SU-DHL-6 (cell line): Measurements from ENCODE around the gene PCSK2.

ENCODE experiments used
- H2AFZ ChIP-seq: fragments of 200-600 bp; sonication (generic); 2 replicates; pipeline ENCODE4 v1.6.1; 2014; ENCODE audit warnings: low read depth, mild to moderate bottlenecking, moderate library complexity, mixed read lengths, antibody characterized with exemption, low read length; ENCODE audit not compliant: severe bottlenecking
- H3F3A ChIP-seq: fragments of 200-600 bp; shearing (Covaris generic); 2 replicates; pipeline ENCODE4 v1.6.0; 2016; ENCODE audit warnings: antibody characterized with exemption, mild to moderate bottlenecking; ENCODE audit not compliant: insufficient read depth
- H3K27ac ChIP-seq: fragments of 200-600 bp; sonication (generic); 2 replicates; pipeline ENCODE4 v1.5.1; 2016; ENCODE audit warnings: low read depth, mild to moderate bottlenecking, low read length, moderate library complexity, mixed read lengths
- H3K27me3 ChIP-seq: fragments of 200-600 bp; sonication (generic), shearing (Covaris generic); 2 replicates; pipeline ENCODE4 v1.6.0; 2014; ENCODE audit warnings: mild to moderate bottlenecking, low read length
- H3K36me3 ChIP-seq: fragments of 200-600 bp; sonication (generic); 2 replicates; pipeline ENCODE4 v1.6.1; 2014; ENCODE audit warnings: mild to moderate bottlenecking, low read length, mixed read lengths
- H3K4me2 ChIP-seq: fragments of 300-600, 200-600 bp; shearing (Covaris generic), sonication (generic); 2 replicates; pipeline ENCODE4 v1.6.0; 2014; ENCODE audit warnings: low read length, low read depth, mild to moderate bottlenecking; ENCODE audit not compliant: poor library complexity, severe bottlenecking
- H3K4me3 ChIP-seq: fragments of 200-600 bp; sonication (generic); 2 replicates; pipeline ENCODE4 v1.5.1; 2014; ENCODE audit warnings: antibody characterized with exemption, low read length, mild to moderate bottlenecking, mixed read lengths; ENCODE audit not compliant: insufficient read depth, poor library complexity, severe bottlenecking
- H3K79me2 ChIP-seq: fragments of 200-600 bp; sonication (generic); 2 replicates; pipeline ENCODE4 v1.6.1; 2014; ENCODE audit warnings: mild to moderate bottlenecking, low read length, moderate library complexity; ENCODE audit not compliant: insufficient read depth
- H3K9ac ChIP-seq: fragments of 200-600 bp; sonication (generic); 2 replicates; pipeline ENCODE4 v1.7.0; 2014; ENCODE audit warnings: mild to moderate bottlenecking, low read length
- H3K9me2 ChIP-seq: fragments of 200-600 bp; sonication (generic); replicated peaks from 2 replicates; pipeline ENCODE4 v1.6.1; 2014; ENCODE audit warnings: low read length; ENCODE audit not compliant: insufficient read depth
- H3K9me3 ChIP-seq: fragments of 200-600 bp; sonication (generic); 2 replicates; pipeline ENCODE4 v1.6.1; 2014; ENCODE audit warnings: low read length, mixed read lengths; ENCODE audit not compliant: insufficient read depth
- H4K20me1 ChIP-seq: fragments of 200-600 bp; sonication (generic); 2 replicates; pipeline ENCODE4 v1.6.1; 2014; ENCODE audit warnings: low read depth, mild to moderate bottlenecking, antibody characterized with exemption, low read length, moderate library complexity, mixed read lengths
- CTCF ChIP-seq: fragments of 200-600 bp; sonication (generic); IDR thresholded peaks from one replicate; pipeline ENCODE4 v1.5.1; 2017; ENCODE audit warnings: antibody characterized with exemption, mild to moderate bottlenecking, low read length, moderate library complexity; ENCODE audit not compliant: insufficient read depth, poor library complexity, severe bottlenecking
- EZH2phosphoT487 ChIP-seq: fragments of 200-600 bp; sonication (generic), shearing (Covaris generic); conservative IDR thresholded peaks from 2 replicates; pipeline ENCODE4 v1.6.1; 2018; ENCODE audit warnings: mild to moderate bottlenecking, antibody characterized with exemption, low read length, moderate library complexity, mixed read lengths

The PCSK2 gene

GRCh38 chr20:17485017-17485416, 258.2 kb downstream of the PCSK2 start:
- Histone ChIP-seq H3K9me3 (no peaks in the 10 kb centered on the region), H3K79me2 (no peaks in the 10 kb centered on the region), H3K9me2 (no peaks in the 10 kb centered on the region), H4K20me1 (no peaks in the 10 kb centered on the region; the same call in 1 of the 2 replicates), H3K4me3 (no peak overlapping the region), H3K27ac (no peak overlapping the region), H3K36me3 (no peaks in the 10 kb centered on the region), H3F3A (no peaks in the 10 kb centered on the region), H3K4me2 (no peak overlapping the region), H2AFZ (no peak overlapping the region), H3K27me3 (no peaks in the 10 kb centered on the region), H3K9ac (no peak overlapping the region)
- TF ChIP-seq EZH2phosphoT487 = no peak
- no peak for TF ChIP-seq CTCF

- H3K27ac ChIP-seq = no peak overlapping the region
- no peaks in the 10 kb centered on the region for H3K9me2 ChIP-seq
- no peaks in the 10 kb centered on the region; the same call in 1 of the 2 replicates for H4K20me1 ChIP-seq
- H3K79me2 ChIP-seq = no peaks in the 10 kb centered on the region
- no peaks in the 10 kb centered on the region for H3K9me3 ChIP-seq
- no peak overlapping the region for H3K9ac ChIP-seq
- no peaks in the 10 kb centered on the region for H3F3A ChIP-seq
- H3K27me3 ChIP-seq = no peaks in the 10 kb centered on the region
- H3K4me3 ChIP-seq = no peak overlapping the region
- no peaks in the 10 kb centered on the region for H3K36me3 ChIP-seq
- H2AFZ ChIP-seq = no peak overlapping the region
- TF ChIP-seq EZH2phosphoT487 (no peak), CTCF (no peak)
- H3K4me2 ChIP-seq = no peak overlapping the region
These were observed 262.2 kb downstream of the PCSK2 start for GRCh38 chr20:17488916-17489600.

- H3K36me3 ChIP-seq = no peaks in the 10 kb centered on the region
- H3K27ac ChIP-seq = no peak overlapping the region
- no peaks in the 10 kb centered on the region for H4K20me1 ChIP-seq
- H3K9me3 ChIP-seq = no peaks in the 10 kb centered on the region
- no peak overlapping the region for H3K4me2 ChIP-seq
- H3K79me2 ChIP-seq = no peaks in the 10 kb centered on the region
- H3F3A ChIP-seq = no peaks in the 10 kb centered on the region
- TF ChIP-seq EZH2phosphoT487 (no peak), CTCF (no peak)
- H2AFZ ChIP-seq = no peak overlapping the region
- no peak overlapping the region for H3K9ac ChIP-seq
- no peaks in the 10 kb centered on the region for H3K27me3 ChIP-seq
- H3K9me2 ChIP-seq = no peaks in the 10 kb centered on the region
- H3K4me3 ChIP-seq = no peak overlapping the region
These were observed 263.7 kb downstream of the PCSK2 start for GRCh38 chr20:17490501-17490900.

- no peaks in the 10 kb centered on the region for H3K9me2 ChIP-seq
- H3K4me3 ChIP-seq = no peak overlapping the region
- no peaks in the 10 kb centered on the region for H3F3A ChIP-seq
- no peak overlapping the region for H2AFZ ChIP-seq
- no peaks in the 10 kb centered on the region for H3K27me3 ChIP-seq
- TF ChIP-seq CTCF (no peak), EZH2phosphoT487 (no peak)
- H3K9me3 ChIP-seq = no peaks in the 10 kb centered on the region
- no peak overlapping the region for H3K9ac ChIP-seq
- no peak overlapping the region for H3K4me2 ChIP-seq
- no peaks in the 10 kb centered on the region for H3K36me3 ChIP-seq
- no peaks in the 10 kb centered on the region for H4K20me1 ChIP-seq
- no peak overlapping the region for H3K27ac ChIP-seq
- H3K79me2 ChIP-seq = no peaks in the 10 kb centered on the region
These were observed 264.2 kb downstream of the PCSK2 start for GRCh38 chr20:17491041-17491440.
